ENCODE measurements around the gene LEP.
"Not testable (repeated sequence)": the region's sequence is repeated elsewhere in the genome, so short reads cannot be mapped to it uniquely, and the experiment has no call there.

Gene LEP

GRCh38 chr7:128210590-128211570 lies 30.2 kb upstream of the LEP start:
- no peak for DNase-seq

DNA sequence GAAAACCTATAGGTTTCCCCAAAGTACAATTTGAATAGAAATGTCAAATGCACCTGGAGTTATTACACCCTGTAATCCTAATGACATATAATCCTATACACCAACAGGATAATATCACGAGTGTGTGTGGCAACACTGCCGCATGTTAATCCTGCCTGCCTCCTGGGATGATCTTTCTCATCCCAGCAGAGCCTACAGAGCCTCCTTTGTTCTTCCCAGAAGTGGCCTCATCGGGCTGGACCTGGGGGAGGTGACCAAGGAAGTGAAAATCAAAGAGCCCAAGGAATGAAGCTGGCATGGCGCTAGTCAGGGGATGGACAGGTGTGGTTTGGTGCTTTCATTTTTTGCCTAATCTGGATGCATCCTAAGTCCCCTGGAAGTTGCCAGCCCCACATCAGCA lies 29.5 kb upstream of the LEP start:
- DNase-seq = no peak

- no peak for DNase-seq
These were observed 26.6 kb upstream of the LEP start for GRCh38 chr7:128214463-128214862.

DNA sequence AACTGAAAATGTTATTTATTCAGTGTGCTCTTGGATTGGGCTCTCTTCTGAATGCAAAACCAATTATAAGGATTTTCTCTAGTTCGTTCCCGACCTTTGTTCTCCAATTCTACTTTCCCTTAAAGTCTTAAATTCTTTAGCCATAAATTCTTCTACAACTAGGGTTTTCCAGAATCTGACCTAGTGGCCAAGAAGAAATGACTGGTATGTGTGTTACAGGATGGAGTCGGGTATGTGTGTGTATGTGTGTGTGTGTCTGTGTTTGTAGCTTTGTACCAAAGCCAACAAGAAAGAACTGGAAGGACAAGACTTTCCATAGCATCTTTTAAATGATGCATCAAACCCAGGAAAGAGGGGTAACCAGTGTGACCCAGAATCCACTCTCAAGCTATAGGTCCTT lies 25.8 kb upstream of the LEP start:
- no peak for DNase-seq

GRCh38 chr7:128215739-128216138 lies 25.3 kb upstream of the LEP start:
- no peak for DNase-seq

DNA sequence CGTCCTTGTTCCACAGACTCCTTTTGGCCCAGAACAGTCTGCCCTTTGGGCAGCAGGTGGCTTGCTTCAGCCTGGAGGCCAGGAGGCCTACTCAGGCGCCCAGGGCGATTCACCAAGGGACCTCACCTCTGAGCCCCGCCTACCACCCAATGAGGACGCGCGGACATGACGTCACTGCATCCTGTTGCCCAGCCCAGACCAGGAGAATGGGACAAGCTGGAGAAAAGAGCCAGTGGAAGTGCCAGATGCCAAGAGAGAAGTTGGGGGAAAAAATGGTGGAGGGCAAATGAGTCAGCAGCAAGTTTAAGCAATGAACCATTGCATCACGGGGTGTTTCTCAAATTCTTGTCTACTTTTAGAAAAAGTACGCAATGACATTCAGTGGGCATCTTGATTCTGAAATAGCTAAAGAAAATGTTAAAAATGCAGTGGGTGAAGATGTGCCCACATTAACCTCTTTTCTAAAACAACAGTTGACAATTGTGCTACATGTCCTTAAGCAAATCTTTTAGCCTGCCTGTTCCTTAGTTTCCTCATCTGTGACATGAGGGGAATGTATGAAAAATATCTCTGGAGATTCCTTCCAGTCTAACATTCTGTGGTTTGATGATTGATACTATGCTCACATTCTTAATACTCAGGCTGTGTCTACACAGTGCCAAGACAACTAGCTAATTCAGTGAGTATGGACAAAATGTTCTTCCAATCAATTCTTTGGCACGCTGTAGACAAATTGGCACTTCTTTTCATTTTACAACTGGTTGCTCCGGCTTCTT lies 23.9 kb upstream of the LEP start:
- DNase-seq = no peak

GRCh38 chr7:128217967-128218652 lies 23.0 kb upstream of the LEP start:
- DNase-seq = no peak

DNA sequence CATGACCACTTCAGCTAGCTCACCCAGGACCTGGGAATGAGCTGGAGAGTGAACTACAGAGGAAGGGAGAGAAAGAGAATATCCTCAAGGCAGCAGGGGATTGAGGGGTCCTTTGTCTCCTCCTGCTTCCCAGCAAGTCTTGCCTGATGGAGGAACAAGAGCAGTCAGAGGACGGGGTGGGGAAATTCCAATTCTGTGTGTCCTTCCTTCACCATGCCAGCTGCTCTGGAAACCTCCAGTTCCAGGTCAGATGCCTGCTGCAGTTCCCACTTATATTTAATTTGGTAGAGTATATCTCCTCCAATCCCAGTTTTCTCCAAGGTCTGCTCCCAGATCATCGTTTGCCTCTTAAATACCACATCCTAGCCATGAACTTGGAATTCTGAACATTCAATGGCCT lies 21.4 kb upstream of the LEP start:
- no peak for DNase-seq

DNA sequence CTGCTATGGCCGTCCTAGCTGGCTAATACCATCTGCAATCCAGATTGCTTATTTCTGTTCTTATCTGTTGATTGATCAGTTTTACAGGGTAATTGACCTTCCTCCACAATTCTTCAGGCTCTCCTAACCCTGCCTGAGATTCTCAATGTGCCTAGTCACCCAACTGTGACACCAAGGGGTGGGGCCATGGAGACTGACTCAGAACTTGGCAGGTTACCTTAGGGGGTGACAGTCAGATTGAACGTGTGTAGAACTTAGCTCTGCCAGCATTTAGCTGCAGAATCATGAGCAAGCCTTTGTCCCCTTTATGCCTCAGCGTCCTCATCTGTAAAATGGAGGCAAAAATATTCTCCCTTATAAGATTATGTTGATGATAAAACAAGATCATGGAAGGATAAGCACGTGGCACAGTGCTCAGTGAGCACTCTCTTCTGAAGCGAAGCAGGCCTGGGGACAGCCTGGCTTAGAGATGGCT lies 19.1 kb upstream of the LEP start:
- DNase-seq = no peak

GRCh38 chr7:128226132-128226980 lies 14.7 kb upstream of the LEP start:
- no peak for DNase-seq

- no peak for DNase-seq
These were observed 13.8 kb upstream of the LEP start for GRCh38 chr7:128227271-128227670.

DNA sequence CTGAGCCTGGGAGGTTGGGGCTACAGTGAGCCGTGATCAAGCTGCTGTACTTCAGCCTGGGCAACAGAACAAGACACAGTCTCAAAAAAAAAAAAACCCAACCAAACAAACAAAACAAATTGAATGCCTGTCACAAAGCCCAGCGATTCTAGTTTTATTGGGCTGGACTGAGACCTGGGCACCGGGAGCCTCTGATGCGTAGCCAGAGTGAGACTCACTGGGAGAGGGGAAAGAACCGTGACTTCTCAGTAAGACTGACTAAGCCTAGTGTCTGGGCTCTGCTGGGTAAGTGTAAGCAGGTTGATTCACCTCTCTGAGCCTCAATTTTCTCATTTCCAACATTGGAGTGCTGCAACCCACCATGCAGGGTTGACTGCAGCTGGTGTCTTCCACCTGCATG lies 10.1 kb upstream of the LEP start:
- DNase-seq = no peak

DNA sequence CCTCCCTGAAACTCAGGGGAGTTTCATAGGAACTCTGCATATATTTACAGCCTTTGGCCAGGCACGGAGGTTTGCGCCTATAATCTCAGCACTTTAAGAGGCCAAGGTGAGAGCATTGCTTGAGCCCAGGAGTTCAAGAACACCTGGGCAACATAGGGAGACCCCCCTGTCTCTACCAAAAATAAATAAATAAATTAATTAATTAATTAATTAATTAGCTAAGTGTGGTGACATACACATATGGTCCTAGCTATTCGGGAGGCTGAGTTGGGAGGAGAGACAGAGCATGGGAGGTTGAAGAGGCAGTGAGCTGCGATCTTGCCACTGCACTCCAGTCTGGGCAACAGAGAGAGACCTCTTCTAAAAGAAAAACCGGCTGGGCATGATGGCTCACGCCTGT lies 9.4 kb upstream of the LEP start:
- DNase-seq = no peak

DNA sequence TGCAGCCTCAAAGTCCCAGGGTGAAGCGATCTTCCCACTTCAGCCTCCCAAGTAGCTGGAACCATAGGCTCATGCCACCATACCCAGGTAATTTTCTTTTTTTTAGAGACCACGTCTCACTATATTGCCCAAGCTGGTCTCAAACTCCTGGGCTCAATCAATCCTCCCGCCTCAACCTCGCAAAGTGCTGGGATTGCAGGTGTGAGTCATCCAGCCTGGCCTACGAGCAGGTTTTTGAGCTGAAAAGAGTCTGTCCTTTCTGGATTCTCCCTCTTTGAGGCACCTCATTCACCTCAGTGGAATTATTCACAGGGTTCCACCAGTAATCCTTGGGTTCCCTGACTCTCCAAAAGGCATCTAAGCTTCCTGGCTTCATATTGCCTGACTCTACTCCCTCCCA lies 7.6 kb upstream of the LEP start:
- no peak for DNase-seq

- no peak for DNase-seq
These were observed 6.5 kb upstream of the LEP start for GRCh38 chr7:128234476-128235026.

DNA sequence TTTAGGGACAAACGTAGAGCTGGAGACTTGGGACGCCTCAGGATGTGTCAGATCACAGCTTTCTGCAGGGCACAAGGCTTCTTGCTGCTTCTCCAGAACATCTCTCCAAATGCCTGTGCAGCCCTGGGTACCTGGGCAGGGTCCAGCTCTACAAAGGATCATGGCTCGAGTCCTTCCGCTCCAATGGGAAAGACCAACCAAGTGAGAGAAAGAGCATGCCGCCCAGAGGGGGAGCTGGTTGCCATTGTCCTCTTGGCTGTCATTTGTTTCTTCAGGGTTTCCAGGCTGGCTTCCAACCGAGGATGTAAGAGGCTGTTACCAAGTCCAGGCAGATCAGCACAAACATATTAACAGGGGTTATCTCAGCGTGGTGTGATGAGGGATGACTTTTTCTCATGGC lies 5.6 kb upstream of the LEP start:
- no peak for DNase-seq

- no peak for DNase-seq
These were observed 4.0 kb upstream of the LEP start for GRCh38 chr7:128236924-128237586.

DNA sequence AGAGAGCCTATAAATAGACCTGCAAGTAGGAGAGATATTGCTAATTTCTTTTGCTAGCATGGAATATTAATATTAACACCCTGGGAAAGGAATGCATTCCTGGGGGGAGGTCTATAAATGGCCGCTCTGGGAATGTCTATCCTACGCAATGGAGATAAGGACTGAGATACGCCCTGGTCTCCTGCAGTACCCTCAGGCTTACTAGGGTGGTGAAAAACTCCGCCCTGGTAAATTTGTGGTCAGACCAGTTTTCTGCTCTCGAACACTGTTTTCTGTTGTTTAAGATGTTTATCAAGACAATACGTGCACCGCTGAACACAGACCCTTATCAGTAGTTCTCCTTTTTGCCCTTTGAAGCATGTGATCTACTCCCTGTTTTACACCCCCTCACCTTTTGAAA lies 1.9 kb upstream of the LEP start:
- not testable (repeated sequence) for DNase-seq

DNA sequence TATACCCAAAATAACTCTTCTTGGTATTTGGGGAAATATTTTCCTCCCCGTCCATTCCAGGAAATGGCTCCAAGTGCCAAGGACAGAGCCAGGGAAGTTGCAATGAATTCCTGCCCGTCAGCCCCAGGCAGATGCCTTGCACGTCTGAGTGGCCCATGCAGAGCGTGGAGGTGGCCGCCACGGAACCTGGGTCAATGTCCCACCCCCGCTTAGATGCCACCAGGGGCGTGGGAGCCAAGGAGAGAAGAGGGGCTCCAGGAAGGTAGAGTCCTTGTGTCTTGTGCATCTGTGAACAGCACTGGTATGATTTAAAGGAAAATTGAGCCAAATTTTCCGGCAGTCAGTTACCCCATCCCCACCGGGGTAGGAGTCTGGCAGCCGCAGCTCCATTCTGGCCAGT lies 1.6 kb downstream of the LEP start:
- DNase-seq = no peak

DNA sequence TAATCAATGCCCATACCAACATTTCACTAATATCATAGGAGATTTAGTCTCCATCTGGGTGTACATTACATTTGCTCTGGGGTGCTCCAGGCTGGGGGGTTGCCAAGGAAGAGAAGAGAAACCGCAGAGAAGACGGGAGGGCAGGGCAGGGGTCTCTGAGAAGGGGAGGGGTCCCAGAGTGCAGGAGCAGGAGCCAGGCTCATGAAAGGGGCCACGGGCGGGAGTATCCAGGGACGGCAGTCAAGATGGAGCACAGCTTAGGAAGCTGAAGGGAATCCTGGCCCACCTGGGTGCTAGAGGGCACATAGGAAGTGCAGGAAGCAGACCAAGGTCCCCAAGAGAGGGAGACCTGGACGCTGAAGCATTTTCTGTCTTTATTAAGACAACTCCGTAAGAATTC lies 2.2 kb downstream of the LEP start:
- no peak for DNase-seq

- DNase-seq = no peak
These were observed 3.8 kb downstream of the LEP start for GRCh38 chr7:128244861-128245260.

Measured in right kidney (tissue), 1 donor.